Left colon (tissue), 2 donors: Measurements from ENCODE around the gene PPP3R1. TPM values are rescaled to one million over a fixed set of nuclear protein-coding genes. Genes with fewer than 3 reads are reported as not detected.

ENCODE experiments used
- ATAC-seq: fragments of 200-7000 bp; cut with Tn5 transposase; one replicate; pipeline ENCODE4 v1.9.1; 2020; ENCODE audit warnings: mild to moderate bottlenecking, moderate library complexity
- DNase-seq, 2 donors: peaks; one replicate each; pipeline ENCODE4 v3.0.0-alpha.2; 2020
- intact Hi-C, 2 donors: fragments of 100-400 bp; cut with DNase I in 1 of 2; cut with micrococcal nuclease in 1 of 2; formaldehyde crosslinking; loops; one replicate each; pipeline versions ENCODE4 v1.11.2 to v1.14.0; 2022; cut with DNase I, micrococcal nuclease
- total RNA-seq, 2 donors: library from RNA; stranded (reverse); fragmentation: NEBNext Ultra II Directional; extraction: Animal tissue kit (Norgen Biotek cat#: 25700); gene quantifications; one replicate each; pipeline ENCODE4 v1.2.1, GENCODE V29; 2021
- donor health status: DM: no; HTN: no; CAD: no.
- donor health status: DM: yes; HTN: yes; CAD: no.

Gene PPP3R1
- total RNA-seq, 2 donors from 2014 or later: 54.7 to 56.3 TPM

DNA sequence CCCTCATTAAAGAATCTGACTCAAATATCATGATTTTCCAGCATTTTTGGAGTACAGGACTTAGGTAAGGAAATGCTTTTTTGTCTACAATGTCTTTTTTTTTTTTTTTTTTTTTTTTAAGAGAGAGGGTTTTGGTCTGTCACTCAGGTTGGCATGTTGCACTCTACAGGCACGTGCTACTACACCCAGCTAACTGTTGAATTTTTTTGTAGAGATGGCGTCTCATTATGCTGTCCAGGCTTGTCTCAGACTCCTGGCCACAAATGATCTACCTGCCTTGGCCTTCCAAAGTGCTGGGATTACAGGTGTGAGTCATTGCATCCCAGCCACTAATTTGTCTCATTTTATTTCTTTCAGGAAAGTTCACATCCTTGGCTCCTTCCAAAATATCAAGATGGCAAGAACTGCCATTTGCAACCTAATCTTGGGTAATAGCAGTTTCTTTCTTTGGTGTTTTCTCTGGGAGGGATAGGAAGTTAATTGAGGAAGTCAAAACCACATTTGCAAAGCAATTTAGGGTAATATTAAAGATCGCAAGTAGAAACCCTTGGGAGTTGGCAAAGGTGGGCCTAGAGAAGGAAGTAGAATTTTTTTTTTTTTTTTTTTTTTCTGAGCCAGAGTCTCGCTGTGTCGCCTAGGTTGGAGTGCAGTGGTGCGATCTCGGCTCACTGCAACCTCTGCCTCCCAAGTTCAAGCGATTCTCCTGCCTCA lies 79.2 kb downstream of the PPP3R1 start:
- no peak for DNase-seq
- intact Hi-C loops: no loop called here
- no peak for ATAC-seq

- no peak for ATAC-seq
- no peak for DNase-seq
- intact Hi-C loops: no loop called here
Observed at GRCh38 chr2:68172521-68172920, 79.8 kb downstream of the PPP3R1 start.

DNA sequence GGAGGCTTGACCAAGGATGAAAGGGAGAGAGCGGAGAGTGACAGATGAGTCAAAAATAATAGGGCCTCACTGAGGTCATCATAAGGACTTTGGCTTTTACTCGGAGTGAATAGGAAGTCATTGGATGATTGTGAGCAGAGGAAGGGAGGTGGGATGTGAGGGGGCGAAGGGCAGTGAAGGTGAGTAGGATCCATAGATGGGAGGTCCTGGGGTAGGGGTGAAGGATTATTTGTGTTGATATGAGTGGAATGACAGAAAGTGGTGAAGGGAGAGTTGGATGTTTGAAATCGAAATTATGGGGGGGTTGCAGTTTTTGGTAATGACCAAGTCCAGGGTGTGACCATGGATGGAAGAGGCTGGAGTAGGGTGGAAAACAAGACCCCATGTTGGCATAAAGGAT lies 80.6 kb downstream of the PPP3R1 start:
- intact Hi-C loops: no loop called here
- DNase-seq: no peak
- ATAC-seq: no peak

GRCh38 chr2:68171146-68171545 lies 81.2 kb downstream of the PPP3R1 start:
- no peak for ATAC-seq
- DNase-seq: no peak
- intact Hi-C loops: no loop called here

GRCh38 chr2:68169308-68169707 lies 83.0 kb downstream of the PPP3R1 start:
- intact Hi-C loops: no loop called here
- ATAC-seq (no peak), DNase-seq (no peak)

- DNase-seq (no peak), ATAC-seq (no peak)
- intact Hi-C loops: no loop called here
Observed at GRCh38 chr2:68167186-68167585, 85.1 kb downstream of the PPP3R1 start.

- DNase-seq (no peak), ATAC-seq (no peak)
- intact Hi-C loops: no loop called here
Observed at GRCh38 chr2:68163641-68164040, 88.7 kb downstream of the PPP3R1 start.

DNA sequence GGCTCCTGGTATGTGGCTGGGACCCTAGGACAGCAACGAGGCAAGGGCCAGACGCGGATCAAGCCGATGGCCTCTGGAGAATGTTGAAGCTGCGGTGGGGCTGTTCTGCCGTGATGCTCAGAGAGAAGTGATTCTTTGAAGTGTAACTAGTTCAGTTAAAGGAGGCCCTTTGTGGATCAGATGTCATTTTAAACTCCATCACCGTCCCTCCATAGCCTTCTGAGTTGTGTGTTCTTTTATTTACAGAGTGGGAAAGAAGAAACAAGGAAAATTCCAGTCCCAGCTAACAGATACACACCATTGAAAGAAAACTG lies 94.2 kb downstream of the PPP3R1 start:
- intact Hi-C loops: no loop called here
- DNase-seq (no peak), ATAC-seq (no peak)

DNA sequence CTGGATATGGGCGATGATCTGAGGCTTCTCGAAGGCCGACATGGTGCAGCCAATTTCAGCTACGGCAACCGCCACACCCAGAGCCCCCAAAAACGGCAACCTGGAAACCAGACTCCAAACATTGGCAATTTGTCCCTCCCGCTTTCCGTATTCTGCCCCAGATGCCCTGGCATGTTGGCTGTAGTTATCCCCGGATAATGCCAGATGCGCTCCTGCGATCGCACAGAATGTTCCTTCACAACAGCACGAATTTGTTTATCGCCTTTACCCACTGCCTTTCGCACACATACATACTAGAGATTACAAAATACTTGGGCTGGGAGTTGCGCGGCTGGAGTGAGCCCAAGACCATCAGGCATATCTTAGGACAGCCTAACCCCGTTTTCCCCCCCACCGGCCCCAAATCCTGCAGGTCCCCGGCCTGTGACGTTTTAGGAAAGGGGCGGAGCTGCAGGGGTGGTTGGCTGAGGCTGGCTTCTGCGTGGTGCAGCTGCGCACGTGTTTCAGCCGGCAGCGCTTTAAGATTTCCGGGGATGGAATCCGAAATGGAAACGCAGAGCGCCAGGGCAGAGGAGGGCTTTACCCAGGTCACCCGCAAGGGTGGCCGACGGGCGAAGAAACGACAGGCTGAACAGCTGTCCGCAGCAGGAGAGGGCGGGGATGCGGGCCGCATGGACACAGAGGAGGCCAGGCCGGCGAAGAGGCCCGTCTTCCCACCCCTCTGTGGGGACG lies 94.8 kb downstream of the PPP3R1 start, which contains the start of gene PNO1:
PNO1 (plus strand) TSS at position 487 of the 732 bp plus-strand sequence; CDS start at position 534, 47 bp downstream.
- DNase-seq (peak; percentile 95 to 97), ATAC-seq (peak; percentile 99)
- intact Hi-C loops: no loop called here

DNA sequence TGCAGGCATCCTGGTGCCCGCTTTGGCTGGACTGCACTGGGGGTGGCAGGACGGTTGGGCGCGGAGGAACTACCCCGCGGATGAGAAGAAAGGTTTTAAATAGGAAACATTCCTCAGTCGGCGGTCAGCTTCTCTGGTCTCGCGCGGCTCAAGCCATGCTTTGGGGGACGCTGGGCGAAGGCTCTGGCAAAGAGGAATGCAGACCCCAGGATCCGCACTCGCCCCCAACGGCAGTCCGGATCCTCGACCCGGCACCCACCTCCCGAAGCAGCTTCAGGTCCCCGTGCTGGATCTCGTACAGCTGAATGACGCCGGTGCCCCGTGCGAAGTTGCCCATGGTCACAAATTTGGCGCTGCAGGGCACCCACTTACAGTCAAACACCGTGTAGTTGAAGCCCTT lies 95.3 kb downstream of the PPP3R1 start:
- intact Hi-C loops: no loop called here
- ATAC-seq (peak; percentile 50), DNase-seq (no peak)

GRCh38 chr2:68156419-68156818 lies 95.9 kb downstream of the PPP3R1 start:
- intact Hi-C loops: no loop called here
- no peak for DNase-seq
- no peak for ATAC-seq

GRCh38 chr2:68155618-68156017 lies 96.7 kb downstream of the PPP3R1 start:
- ATAC-seq: no peak
- no peak for DNase-seq
- intact Hi-C loops: no loop called here

GRCh38 chr2:68152681-68153347 lies 99.5 kb downstream of the PPP3R1 start:
- ATAC-seq (no peak), DNase-seq (no peak)
- intact Hi-C loops: no loop called here

GRCh38 chr2:68151037-68151436 lies 101.3 kb downstream of the PPP3R1 start:
- no peak for ATAC-seq
- no peak for DNase-seq
- intact Hi-C loops: no loop called here

DNA sequence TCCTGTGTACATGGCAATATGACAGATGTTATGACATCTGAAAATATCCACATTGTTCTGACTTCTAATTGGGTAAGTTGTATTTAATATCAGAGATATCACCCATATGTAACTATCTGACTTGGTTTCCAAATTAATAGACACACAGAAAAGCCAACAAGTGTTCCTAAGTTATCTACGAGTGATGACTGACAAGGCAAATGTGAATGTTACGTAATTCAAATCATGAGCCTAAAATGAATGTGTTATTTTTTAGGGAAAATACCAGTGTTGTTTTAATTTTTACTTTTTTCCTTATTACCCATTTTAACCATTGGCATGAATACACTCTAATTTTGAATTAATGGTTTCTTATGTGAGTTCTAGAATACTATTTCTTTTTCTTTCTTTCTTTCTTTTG lies 110.5 kb downstream of the PPP3R1 start:
- ATAC-seq (no peak), DNase-seq (no peak)
- intact Hi-C loops: no loop called here

DNA sequence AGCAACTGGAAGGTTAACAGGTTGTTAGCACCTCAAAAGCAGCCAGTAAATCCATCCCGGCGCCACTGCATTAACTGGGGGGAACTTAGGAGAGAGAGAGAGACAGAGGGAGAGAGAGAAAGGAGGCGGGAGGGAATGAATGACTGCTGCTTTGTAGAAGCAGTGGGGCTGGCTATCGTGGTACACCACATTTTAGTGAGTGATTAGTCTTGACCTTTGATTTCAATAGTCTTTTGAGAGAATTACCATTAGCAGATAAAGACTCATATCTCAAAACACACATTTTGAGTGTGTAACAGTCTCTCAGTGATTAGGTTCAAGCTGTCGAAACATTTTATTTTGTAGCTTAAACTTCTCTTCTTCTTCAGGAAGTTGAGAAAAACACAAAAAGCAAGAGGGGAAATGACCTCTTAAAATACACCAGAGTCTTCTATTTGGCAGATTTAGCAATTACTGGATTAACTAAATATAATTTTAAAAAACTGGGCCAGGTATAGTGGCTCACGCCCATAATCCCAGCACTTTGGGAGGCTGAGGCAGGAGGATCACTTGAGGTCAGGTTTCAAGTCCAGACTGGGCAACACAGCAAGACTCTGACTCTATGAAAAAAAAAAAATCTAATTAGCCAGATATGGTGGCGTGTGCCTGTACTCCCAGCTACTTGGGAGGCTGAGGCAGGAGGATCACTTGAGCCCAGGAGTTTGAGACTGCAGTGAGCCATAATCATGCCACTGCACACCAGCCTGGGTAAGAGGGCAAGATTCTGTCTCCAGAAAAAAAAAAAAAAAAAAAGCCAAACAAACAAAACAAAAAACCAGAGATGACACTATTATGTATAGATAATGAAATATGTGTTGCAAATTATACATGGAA lies 116.6 kb downstream of the PPP3R1 start:
- peak; percentile 24 for ATAC-seq
- intact Hi-C loops: no loop called here
- DNase-seq: no peak

DNA sequence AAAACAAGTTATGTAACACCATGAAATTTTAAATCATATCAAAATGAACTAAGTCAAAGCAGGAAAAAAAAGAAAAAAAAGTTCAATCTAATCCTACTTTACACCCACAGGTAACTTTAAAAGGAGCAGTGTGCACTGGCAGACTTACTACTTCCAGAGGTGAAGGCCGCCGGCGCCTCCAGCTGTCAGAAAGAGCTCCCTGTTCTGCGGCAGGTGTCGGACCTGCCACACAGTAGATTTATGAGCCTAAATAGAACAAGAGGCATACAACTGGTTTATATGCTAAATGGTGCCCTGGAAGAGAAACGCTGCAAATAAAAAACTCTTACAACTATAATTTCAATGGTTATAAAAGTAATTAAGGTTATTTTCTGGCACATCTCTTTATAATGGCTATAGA lies 117.8 kb downstream of the PPP3R1 start:
- ATAC-seq (peak; percentile 100), DNase-seq (peak; percentile 62 to 68)

DNA sequence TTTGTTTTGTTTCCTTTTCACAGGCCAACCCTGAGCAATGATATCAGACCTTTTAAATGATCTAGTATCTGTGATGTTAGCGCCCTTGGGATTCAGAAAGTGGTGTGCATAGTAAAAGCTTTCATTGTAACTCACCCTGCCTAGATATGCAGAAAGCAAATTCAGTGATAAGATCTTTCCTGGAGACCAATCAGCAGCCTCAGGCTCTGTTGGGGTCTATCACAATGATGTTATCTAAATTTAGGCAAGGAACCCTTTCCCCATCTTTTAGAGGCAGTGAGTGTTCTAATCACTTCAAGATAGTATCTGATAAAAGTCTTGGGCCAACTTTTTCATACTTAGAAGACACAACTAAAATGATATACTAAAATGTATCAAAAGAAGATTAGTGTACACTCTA lies 118.2 kb downstream of the PPP3R1 start:
- no peak for ATAC-seq
- intact Hi-C loops: no loop called here

More for the DNA sequence above, 117.8 kb downstream of the PPP3R1 start:
- intact Hi-C loops: no loop called here

More for the DNA sequence above, 118.2 kb downstream of the PPP3R1 start:
- DNase-seq: no peak
